GM19395 (cell line): ENCODE measurements around the gene PDZD7.
"Not testable (repeated sequence)": the region's sequence is repeated elsewhere in the genome, so short reads cannot be mapped to it uniquely, and the experiment has no call there.

Source experiments
- ATAC-seq: cut with Tn5 transposase; IDR thresholded peaks from one replicate; pipeline ENCODE4 v1.9.1; 2021; ENCODE audit warnings: mild to moderate bottlenecking, moderate library complexity; ENCODE audit not compliant: unreplicated experiment

PDZD7 gene

DNA sequence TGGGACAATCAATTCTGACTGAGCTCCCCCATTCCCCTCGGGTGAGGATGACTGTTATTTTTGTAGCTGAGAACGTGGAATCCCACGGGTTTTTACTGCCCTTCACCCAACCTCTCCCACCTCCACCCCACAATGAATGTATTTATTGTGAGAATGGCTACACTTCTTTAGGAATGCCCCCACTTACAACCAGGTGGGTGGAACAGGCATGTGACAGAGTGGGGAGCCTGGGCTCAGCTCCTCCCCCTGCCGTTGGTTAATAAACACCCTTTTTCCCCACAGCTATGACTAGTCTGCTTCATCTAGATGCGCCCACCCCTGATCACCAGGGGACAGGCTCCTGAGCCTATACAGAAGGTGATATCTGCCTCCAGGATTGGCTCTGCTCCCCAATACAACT, 45.6 kb downstream of the PDZD7 start:
- ATAC-seq: no peak

DNA sequence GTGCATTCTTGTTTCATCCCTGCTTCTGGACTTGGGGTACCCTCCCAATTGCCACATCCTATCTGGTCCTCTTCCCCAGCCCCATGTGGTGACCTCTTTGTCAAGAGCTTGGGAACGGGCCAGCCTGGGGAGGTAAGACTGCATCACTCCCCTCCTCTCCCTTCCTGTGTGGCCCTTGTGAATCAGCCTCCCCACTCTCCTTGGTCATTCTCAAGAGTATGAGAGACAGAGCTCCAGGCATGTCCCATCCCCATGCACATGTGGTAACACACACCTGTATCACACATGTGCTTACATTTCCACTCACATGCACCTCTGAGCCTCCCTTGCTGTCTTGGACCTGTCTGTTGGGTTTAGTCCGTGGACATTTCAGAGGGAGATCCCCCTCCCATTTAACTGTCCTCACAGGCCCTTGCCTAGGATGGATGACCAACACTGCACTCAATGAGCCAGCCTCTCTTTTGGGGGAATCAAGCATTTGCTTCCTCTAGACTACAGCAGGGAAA, 46.2 kb downstream of the PDZD7 start:
- ATAC-seq: no peak

DNA sequence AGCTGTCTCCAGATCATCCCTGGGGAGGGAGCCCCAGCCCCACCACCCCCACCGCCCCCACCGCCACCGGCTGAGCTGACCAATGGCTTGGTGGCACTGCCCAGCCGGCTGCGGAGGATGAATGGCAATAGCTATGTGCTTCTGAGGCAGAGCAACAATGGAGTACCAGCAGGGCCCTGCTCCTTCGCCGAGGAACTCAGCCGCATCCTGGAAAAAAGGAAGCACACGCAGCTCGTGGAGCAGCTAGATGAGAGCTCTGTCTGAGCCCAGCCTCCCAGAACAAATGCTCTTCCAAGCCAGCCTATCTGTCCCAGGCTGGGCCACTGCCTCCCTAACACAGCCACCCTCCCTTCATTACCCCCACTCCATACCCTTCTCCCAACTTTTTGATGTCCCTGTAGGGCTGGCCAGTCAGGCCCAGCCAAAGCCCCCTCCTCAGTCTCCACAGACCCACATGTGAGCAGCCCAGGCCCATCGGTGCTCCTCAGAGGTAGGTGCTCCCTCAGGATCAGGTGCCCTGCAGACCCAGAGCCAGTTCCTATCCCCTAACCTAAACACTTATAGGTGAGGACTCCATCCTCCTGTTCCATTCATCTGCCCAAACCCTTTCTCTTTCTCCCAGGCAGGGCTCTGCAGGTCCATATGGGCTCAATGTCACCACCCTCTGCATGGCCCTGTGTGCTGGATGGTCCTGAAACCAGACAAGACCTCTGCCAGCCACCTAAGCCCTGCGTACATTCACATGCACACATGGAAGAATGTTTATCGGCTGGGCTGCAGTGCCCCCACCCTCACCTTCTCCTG, 46.9 kb downstream of the PDZD7 start:
- no peak for ATAC-seq

DNA sequence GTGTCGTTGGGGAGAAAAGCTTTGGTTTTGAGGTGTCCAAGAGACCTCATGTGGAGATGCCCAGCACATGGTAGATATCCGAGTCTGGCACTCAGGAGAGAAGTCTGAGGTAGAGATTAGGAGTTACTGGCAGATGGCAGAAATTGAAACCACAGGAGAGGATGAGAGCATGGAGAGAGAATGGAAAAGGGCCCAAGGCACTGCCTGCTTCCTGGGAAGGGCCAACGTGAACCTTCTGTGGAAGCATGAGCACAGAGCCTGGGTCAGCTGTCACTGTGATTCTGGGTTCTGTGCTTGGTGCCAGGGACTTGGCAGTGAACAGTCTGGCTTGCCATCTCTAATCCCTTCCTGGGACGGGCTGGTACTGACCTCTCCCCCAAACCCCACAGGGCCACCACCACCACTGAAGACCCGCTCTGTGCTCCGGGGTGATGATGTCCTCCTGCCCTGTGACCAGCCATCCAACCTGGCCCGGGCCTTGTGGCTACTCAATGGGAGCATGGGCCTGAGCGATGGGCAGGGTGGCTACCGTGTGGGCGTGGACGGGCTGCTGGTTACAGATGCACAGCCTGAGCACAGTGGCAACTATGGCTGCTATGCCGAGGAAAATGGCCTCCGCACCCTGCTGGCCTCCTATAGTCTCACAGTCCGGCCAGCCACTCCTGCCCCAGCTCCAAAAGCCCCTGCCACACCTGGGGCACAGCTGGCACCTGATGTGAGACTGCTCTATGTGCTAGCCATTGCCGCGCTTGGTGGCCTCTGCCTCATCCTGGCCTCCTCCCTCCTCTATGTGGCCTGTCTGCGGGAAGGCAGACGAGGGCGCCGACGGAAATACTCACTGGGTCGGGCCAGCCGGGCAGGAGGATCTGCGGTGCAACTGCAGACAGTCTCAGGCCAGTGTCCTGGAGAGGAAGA, 47.8 kb downstream of the PDZD7 start:
- no peak for ATAC-seq

DNA sequence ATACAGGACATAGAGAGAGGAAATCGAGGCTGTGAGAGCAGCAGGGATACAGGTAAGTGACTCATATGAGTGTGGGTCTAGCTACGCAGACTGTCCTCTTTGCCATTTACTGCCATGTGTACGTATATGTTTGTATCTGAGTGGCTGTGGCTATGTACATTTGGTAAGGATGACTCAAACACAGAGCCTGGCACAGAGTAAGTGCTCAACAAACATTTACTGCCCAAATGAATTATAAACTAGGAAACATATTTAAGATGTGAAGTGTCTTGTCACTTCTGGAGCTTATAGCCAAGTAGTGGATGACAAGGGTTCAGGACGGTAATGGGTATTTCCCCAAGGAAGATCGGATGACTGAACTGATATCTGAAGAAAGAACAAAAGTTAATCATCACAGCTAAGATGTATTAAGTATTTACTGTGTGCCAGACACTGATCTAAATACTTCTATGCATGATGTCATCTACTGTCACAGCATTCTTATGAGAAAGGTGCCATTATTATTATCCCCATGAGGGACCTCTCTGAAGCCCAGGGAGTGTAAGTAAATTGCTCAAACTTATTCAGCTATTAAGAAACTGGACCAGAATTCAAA, 49.7 kb downstream of the PDZD7 start:
- ATAC-seq: no peak

DNA sequence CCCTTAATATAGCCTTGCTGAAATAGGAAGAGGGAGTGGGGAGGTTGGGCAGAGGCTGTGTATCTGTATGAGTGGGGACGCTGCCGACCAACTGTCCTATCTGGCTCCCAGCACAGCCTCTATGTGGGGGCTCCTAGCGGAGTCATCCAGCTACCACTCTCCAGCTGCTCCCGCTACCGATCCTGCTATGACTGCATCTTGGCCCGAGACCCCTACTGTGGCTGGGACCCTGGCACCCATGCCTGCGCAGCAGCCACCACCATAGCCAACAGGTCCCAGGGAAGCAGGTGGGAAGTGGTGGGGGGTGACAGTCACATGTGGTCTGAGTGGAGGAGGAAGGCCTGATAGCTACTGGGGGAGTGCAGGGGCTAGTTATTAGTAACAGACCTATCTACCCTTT, 50.2 kb downstream of the PDZD7 start:
- no peak for ATAC-seq

DNA sequence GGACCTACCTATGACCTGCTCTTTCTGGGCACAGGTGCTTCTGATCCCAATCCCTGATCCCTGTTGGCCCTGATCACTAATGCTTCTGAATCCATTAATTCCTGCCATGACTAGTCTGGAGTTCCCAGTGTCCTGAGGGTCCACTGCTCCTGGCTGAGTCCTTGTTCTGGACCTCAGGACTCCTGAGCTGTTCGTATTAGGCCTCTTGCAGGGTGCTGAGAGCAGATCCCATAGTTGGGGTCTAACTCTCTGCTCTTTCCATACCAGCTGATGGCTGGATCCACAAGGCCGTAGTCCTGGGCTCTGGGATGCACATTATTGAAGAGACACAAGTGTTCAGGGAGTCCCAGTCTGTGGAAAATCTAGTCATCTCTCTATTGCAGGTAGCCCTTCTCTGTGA, 50.6 kb downstream of the PDZD7 start:
- ATAC-seq: no peak

DNA sequence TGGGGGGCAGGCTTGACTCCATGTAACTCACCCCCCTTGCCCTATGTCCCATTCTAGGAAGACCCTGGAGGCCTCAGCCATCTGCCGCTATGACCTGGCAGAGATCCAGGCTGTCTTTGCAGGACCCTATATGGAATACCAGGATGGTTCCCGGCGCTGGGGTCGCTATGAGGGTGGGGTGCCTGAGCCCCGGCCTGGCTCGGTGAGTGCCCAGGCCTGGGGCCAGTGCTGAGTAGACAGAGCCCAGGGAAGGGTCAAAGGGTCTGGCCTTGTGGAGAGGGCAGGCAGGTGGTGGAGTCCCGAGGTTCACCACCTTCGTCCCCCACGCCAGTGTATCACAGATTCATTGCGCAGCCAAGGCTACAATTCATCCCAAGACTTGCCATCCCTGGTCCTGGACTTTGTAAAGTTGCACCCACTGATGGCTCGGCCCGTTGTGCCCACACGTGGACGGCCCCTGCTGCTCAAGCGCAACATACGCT, 51.1 kb downstream of the PDZD7 start:
- no peak for ATAC-seq

DNA sequence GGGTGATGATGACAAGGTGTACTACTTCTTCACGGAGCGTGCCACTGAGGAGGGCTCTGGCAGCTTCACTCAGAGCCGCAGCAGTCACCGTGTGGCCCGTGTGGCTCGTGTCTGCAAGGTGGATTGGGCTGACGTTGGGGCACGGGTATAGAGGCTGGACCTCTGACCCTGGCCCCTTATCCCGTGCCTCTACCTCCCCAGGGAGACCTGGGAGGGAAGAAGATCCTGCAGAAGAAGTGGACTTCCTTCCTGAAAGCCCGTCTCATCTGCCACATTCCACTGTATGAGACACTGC, 52.1 kb downstream of the PDZD7 start:
- no peak for ATAC-seq

DNA sequence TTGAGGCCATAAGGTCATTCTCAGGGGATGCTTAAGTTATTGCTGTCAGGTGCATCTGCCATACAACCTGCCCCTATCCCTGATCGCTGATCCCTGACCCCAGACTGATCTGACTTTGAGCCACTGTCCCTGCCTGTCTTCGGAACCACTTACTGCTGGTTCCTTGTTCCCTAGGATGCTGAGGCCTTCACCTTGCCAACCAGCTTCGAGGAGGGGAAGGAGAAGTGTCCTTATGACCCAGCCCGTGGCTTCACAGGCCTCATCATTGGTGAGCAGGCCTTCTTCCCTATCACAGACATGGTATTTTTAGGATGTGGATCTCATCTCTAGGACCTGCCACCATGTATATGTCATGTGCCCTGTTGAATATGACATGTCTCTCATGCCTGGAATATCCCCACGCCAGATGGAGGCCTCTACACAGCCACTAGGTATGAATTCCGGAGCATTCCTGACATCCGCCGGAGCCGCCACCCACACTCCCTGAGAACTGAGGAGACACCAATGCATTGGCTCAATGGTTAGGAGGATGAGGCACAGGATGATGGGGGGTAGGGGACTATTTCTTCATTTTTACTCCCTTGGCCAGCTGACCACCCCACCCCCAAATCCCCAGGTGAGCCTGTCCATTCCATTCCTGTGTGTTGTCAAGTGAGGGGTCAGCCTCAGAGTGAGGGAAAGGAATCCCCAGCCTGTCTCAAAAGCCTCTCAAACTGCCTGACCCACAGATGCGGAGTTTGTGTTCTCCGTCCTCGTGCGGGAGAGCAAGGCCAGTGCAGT, 52.6 kb downstream of the PDZD7 start:
- no peak for ATAC-seq

DNA sequence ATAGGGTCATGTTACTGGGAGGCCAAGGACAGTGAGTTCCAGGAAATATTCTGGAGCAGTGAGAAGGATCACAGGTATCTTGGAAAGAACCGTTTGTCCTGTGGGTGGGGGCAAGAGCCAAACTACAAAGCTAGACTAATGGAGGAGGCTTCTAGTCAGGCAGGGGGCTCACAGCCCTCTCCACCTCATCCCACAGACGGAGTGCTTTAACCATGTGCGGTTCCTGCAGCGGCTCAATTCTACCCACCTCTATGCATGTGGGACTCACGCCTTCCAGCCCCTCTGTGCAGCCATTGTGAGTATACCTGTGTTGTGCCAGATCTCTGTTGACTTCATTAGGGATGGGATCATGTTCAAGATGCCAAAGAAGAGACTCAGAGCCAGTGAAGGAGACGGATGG, 53.5 kb downstream of the PDZD7 start:
- ATAC-seq: no peak

DNA sequence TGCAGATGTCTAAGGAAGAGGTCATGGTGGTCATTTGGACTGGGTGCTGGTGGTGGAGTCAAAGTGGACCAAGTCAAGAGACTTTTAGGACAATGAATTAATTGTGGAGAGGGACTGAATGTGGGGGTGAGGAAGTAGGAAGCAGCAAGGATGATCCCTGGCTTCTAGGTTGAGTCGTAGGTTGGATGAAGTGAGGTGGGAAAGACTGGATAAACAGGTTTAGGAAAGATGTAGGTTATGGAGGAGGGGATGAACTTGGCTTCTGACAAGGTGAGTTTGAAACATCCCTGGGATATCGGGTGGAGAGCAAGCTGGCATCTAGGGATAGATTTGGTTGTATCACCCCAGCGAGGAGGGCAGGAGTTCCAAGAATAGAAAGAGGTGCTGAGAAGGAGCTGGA, 54.0 kb downstream of the PDZD7 start:
- no peak for ATAC-seq

DNA sequence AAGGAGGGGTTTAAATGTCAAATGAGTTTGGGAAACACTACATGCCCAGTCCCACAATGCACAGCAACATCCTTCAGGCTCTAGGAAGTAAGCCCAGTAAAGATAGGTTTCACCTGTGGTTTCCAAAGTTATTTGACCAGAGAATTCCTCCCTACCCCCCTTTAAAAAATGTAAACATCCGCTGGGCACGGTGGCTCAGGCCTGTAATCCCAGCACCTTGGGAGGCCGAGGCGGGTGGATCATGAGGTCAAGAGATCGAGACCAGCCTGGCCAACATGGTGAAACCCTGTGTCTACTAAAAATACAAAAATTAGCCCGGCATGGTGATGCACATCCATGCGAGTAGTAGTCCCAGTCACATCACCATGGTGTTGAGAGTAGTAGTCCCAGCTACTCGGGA, 55.5 kb downstream of the PDZD7 start:
- not testable (repeated sequence) for ATAC-seq

DNA sequence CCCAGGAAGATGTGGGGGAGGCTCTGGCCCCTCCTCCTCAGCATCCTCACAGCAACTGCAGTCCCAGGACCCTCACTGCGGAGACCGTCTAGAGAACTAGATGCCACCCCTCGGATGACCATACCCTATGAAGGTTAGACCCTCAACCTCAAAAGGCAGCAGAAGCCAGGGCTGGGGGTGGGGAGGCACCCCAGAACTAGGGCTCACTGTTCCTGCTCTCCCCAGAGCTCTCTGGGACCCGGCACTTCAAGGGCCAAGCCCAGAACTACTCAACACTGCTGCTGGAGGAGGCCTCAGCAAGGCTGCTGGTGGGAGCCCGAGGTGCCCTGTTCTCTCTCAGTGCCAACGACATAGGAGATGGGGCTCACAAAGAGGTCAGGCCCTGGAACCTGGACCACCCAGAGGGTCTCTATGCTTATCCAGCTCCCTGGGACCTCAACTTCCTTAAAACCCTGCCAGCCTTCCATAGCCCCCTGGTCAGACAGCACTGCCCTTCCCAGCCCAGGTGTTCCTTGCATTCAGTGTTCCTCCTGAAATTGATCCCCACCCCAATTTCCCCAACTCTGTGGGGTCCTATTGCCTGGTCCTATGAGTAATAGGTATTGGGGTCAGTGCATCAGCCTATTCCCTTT, 57.9 kb downstream of the PDZD7 start:
- ATAC-seq: no peak

DNA sequence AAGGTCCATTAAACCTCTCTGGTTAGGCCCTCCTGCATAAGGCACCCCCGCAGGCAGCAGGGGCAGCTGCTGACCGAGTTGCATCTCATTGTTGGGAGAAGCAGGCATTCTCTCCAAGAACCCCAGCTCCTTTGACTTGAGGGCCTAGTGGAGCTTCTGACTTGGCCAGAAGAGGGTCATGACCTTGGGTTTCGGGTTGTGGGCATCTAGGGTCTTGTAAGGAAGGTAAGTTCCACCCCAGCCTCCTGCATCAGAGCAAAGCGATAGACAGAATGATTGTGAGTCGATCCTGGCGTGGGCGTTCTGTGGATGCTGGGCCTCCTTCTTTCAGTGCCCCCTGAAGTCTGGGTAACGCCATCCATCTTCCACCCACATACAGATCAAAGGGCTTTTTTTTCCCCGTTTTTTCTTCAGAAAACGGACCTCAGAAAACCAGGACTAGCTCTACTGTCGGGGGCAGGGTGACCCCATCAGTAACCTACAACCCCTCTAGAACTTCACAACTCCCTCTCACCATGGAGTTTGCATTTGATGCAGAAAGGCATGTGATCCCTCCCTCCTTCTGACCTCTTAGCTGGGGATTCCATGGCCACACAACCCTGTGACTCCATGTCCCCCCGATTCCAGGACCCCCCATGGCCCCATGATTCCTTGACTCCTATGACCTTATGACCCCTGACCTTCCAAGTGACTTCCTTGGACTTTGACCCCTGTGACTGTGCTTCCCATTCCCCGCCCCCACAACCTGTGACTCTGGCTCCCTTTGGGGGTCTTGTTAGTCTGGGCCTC, 58.6 kb downstream of the PDZD7 start:
- ATAC-seq: no peak

DNA sequence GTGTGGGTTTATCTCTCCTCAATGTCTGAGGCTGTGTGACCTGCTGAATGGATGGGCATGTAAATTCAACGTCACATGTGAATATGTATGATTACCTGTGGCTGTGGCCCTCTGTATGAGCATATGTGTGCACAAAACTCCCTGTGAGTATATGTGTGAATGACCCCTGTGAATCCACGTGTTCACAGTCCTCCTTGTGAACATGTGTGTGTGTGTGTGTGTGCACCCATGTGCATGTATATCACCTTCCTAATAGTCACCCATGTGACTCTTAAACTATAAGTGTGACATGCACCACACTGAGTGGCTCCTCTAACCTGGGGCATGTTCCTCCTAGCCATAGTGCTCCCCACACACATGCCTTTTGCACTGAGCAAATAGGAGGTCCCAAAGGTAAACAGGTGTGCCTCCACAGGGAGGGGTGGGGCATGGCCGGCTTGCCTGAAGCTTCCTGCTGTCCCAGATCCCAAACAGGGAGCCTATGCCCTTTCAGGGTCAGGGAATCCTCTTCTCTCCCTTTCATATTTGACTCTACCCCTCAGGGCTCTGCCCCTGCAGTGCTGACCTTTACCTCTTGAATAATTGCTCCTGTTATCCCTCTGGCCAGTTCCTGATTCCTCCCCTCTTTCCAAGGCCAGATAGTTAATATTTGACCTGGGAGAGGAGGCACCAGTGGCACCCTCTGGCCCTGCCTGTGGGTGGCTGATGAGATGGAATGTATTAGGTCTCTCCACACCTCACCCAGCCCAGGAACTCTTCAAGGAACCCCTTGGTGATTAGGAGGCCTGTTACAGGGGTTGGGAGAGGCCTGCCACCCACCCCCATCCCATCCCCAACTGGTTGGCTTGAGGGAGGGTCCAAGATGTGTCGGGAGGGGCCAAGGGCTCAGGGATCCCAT, 59.8 kb downstream of the PDZD7 start:
- ATAC-seq: no peak

DNA sequence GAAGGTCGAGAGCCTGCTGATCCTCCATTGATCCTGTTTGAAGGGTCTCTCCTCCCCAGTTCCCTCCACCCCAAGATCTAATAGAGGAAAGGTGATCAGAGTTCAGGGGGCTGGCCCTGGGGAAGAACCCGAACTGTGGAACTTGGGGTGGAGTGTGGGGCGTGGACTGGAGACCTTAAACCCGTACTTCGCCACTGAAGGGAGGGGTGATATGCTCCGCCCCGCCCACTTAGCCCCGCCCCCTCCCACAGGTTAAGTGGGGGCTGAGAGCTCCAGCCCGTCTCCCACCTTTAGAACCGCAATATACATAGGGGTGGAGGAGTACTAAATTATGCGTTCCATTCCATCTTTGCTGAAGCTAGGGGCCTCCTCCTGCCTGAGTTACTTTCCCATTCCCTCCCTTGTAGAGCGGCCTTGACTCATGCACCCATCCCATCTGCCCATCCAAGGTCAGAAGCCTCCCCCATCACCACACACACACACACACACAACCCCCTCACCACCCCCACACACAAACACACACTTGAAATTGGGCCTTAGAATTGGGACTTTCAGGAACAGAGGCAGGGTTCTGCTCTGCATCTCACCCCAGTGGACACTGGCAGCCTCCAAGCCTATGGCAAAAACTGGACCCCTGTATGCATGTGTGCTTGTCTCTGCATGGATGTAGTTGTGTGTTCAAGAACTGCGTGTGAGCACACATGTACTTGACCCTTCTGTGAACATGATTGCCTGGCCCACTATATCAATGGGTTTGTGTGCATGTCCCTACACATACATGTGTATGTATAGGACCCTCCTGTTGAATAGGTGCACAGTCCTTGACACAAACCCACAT, 60.6 kb downstream of the PDZD7 start:
- no peak for ATAC-seq
